Pancreas (tissue), 10 donors: ENCODE results near the gene CEMIP. TPM values are rescaled to one million over a fixed set of nuclear protein-coding genes. Genes with fewer than 3 reads are reported as not detected.

Source experiments
- ATAC-seq, 4 donors: fragments of 200-7000 bp; cut with Tn5 transposase; one replicate each; pipeline versions ENCODE4 v1.8.0 to v1.9.1; 2020; ENCODE audit warnings: mild to moderate bottlenecking in 4 of 4, moderate library complexity in 4 of 4
- DNase-seq, 6 donors: peaks; one replicate each; pipeline ENCODE4 v3.0.0-alpha.2; 2020
- FAIRE-seq: peaks from 2 replicates; lab custom pipeline; 2012; peaks lifted over from hg19 to GRCh38; lab: Jason Lieb, UNC
- H3K27ac ChIP-seq, 4 donors: fragments of 200-600 bp; sonication (generic); 1 replicate in 3 of 4; 2 replicates in 1 of 4; pipeline versions ENCODE4 v1.5.0 to v1.8.0; 2020
- H3K27me3 ChIP-seq, 4 donors: fragments of 200-600 bp; one replicate each; pipeline ENCODE4 v1.8.0; 2021
- H3K36me3 ChIP-seq, 3 donors: fragments of 200-600 bp; sonication (generic) in 1 of 3; one replicate each; pipeline versions ENCODE4 v1.5.0 to v1.8.0; 2020 to 2021
- H3K4me1 ChIP-seq, 3 donors: fragments of 200-600 bp; one replicate each; pipeline ENCODE4 v1.8.0; 2021
- H3K4me3 ChIP-seq, 4 donors: fragments of 200-600 bp; sonication (generic) in 2 of 4; one replicate each; pipeline versions ENCODE4 v1.5.0 to v1.8.0; 2020 to 2021
- H3K9me3 ChIP-seq, 4 donors: fragments of 200-600 bp; one replicate each; pipeline ENCODE4 v1.8.0; 2021
- CTCF ChIP-seq, 4 donors: fragments of 200-600 bp; sonication (generic) in 3 of 4; IDR thresholded peaks; one replicate each; pipeline versions ENCODE4 v1.5.0 to v1.8.0; 2021; ENCODE audit warnings: antibody characterized with exemption in 4 of 4
- WGBS, 2 donors: extraction: QIAGEN DNeasy Blood & Tissue Kit; methylation state at CpG; one replicate each; pipeline ENCODE4 v1.1.7; 2013; 5-methylcytosine and 5-hydroxymethylcytosine counted together
- intact Hi-C, 3 donors: fragments of 100-400 bp; cut with DNase I; formaldehyde crosslinking; loops; one replicate each; pipeline versions ENCODE4 v1.11.1 to v1.14.2; 2022
- polyA plus RNA-seq, 2 donors: library from polyadenylated mRNA; stranded (reverse); fragments of 200-250 nt; gene quantifications; one replicate each; pipeline ENCODE4 v1.2.3, GENCODE V29; 2013
- total RNA-seq, 6 donors: library from RNA; stranded (reverse); fragmentation: NEBNext Ultra II Directional in 4 of 6; extraction: Animal tissue kit (Norgen Biotek cat#: 25700) in 4 of 6; gene quantifications; one replicate each; pipeline versions ENCODE4 v1.2.1 to v1.2.4, GENCODE V29; 2021 to 2023
- donor health status: healthy with polysubstance abuse.
- donor health status: DM: no; HTN: no; CAD: no; lungs with moderate emphysema.
- donor health status: DM: no; HTN: no; CAD: no.
- donor health status: control.
- donor health status: control.
- donor health status: Bipolar disorder and iron deficiency.
- donor health status: DM: yes; HTN: yes; CAD: no.
- donor health status: DM: no; HTN: no; CAD: no.
- donor health status: DM: no; HTN: no; CAD: no.
- donor health status: DM: yes; HTN: yes; CAD: no.

Gene CEMIP
- total and polyA plus RNA-seq, 8 donors = 0.07 to 0.41 (median 0.12) TPM; not detected in 1

- DNase-seq (no peak), ATAC-seq (no peak), FAIRE-seq (no peak)
- 85 to 88% methylated on average over 8 of the region's 8 CpGs for WGBS, 2 donors
- no peak overlapping the region for H3K4me3 ChIP-seq
- H3K27ac ChIP-seq = no peak overlapping the region
- intact Hi-C loops = no loop called here
- no peaks in the 10 kb centered on the region for H3K9me3 ChIP-seq
- TF ChIP-seq CTCF (IDR thresholded peaks at IDR 0.05) = no peak
- H3K27me3 ChIP-seq = no peaks in the 10 kb centered on the region
- H3K4me1 ChIP-seq = no peaks in the 10 kb centered on the region
- no peaks in the 10 kb centered on the region for H3K36me3 ChIP-seq
Measured at GRCh38 chr15:80870366-80870765, 91.2 kb downstream of the CEMIP start.

DNA sequence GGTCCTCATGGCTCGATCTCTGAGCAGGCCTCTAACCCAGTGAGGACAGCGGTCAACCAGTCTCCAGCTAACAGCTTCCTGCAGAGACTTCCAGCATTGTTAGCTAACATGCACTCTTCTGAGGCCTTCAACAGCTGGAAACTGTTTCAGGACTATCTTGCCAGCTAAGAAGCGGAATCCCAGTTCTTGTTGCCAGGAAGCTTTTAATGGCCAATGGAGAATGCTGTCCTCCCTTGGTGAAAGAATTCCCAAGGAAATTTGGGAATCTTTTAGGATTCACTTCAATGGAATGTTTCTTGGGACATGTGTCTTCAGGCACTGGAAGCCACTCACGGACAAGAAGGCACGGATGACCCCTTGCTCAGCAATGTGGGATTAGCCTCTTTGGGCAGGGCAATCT, 91.7 kb downstream of the CEMIP start:
- Histone ChIP-seq H3K36me3 (no peaks in the 10 kb centered on the region), H3K27ac (no peak overlapping the region), H3K9me3 (no peaks in the 10 kb centered on the region), H3K4me3 (no peak overlapping the region), H3K4me1 (no peaks in the 10 kb centered on the region), H3K27me3 (no peaks in the 10 kb centered on the region)
- DNase-seq (no peak), FAIRE-seq (no peak), ATAC-seq (no peak)
- intact Hi-C loops = no loop called here
- no peak for TF ChIP-seq CTCF (IDR thresholded peaks at IDR 0.05)
- 90 to 91% methylated on average over 5 of the region's 5 CpGs for whole genome bisulfite sequencing, 2 donors

- no peaks in the 10 kb centered on the region for H3K9me3 ChIP-seq
- ATAC-seq = no peak
- TF ChIP-seq CTCF (IDR thresholded peaks at IDR 0.05) = no peak
- 84 to 87% methylated on average over 12 of the region's 12 CpGs for WGBS, 2 donors
- no peak for DNase-seq
- no peaks in the 10 kb centered on the region for H3K36me3 ChIP-seq
- H3K4me1 ChIP-seq = no peaks in the 10 kb centered on the region
- H3K27ac ChIP-seq = no peak overlapping the region
- no peak overlapping the region for H3K4me3 ChIP-seq
- intact Hi-C loops = no loop called here
- no peaks in the 10 kb centered on the region for H3K27me3 ChIP-seq
- FAIRE-seq = no peak
Measured at GRCh38 chr15:80871858-80872257, 92.7 kb downstream of the CEMIP start.

- Histone ChIP-seq H3K9me3 (no peaks in the 10 kb centered on the region), H3K4me3 (no peak overlapping the region), H3K27ac (no peak overlapping the region), H3K36me3 (no peaks in the 10 kb centered on the region), H3K4me1 (no peaks in the 10 kb centered on the region), H3K27me3 (no peaks in the 10 kb centered on the region)
- no peak for FAIRE-seq
- ATAC-seq = no peak
- DNase-seq = no peak
- 83 to 84% methylated on average over 7 of the region's 7 CpGs for WGBS, 2 donors
- TF ChIP-seq CTCF (IDR thresholded peaks at IDR 0.05) = no peak
- intact Hi-C loops = no loop called here
Measured at GRCh38 chr15:80873366-80873952, 94.3 kb downstream of the CEMIP start.

DNA sequence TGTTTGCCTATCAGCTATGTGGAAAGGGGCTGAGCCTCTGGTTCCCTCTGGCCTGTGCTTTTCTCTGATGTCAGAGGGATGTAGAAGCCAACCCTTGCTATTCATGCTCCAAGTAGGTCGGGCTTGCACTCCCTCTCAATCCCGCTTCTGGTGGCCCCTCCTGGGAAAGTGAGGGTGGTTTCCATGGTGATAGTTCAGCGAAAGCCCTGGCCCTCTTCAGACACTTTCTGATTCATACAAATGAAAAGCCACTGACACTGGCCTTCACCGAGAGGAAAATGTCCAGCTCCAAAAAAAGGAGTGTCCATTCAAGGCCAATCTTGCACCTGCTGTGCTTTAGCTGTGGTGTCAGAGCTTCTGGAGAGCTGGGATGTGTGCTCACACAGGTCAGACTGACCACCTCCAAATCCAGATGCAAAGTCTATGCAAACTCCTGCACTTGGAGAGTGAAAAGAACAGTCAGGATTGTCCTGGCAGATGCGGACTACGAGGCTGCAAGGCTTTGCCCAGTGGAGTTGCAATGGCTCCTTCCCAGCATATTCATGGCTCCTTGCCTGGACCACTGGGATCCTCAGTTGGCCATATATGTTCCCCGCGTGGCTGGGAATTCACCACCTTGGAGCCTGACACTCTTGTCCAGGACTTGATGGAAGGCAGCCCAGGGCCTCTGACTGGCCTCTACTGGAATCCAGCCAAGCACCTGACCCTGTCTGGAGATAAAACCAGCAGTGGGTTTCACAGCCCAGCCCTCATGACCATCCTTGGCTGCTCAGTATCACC, 96.6 kb downstream of the CEMIP start:
- H3K9me3 ChIP-seq = no peaks in the 10 kb centered on the region
- TF ChIP-seq CTCF (IDR thresholded peaks at IDR 0.05) = no peak
- H3K27me3 ChIP-seq = no peaks in the 10 kb centered on the region
- no peaks in the 10 kb centered on the region for H3K36me3 ChIP-seq
- DNase-seq = no peak
- WGBS, 2 donors = 70 to 71% methylated on average over 8 of the region's 8 CpGs
- intact Hi-C loops = no loop called here
- peak in 3 of 4 donors; percentile 17 to 63 (median 34) for ATAC-seq
- FAIRE-seq = no peak
- no peak overlapping the region for H3K4me3 ChIP-seq
- H3K27ac ChIP-seq = no peak overlapping the region
- no peaks in the 10 kb centered on the region for H3K4me1 ChIP-seq
